Fibroblast of skin of back (primary cell): ENCODE measurements around the gene SULT1A3.
"Not testable (repeated sequence)": the region's sequence is repeated elsewhere in the genome, so short reads cannot be mapped to it uniquely, and the experiment has no call there.

ENCODE experiments used
- DNase-seq: peaks from one replicate; pipeline ENCODE4 v3.0.0-alpha.2; 2013

Gene SULT1A3

DNA sequence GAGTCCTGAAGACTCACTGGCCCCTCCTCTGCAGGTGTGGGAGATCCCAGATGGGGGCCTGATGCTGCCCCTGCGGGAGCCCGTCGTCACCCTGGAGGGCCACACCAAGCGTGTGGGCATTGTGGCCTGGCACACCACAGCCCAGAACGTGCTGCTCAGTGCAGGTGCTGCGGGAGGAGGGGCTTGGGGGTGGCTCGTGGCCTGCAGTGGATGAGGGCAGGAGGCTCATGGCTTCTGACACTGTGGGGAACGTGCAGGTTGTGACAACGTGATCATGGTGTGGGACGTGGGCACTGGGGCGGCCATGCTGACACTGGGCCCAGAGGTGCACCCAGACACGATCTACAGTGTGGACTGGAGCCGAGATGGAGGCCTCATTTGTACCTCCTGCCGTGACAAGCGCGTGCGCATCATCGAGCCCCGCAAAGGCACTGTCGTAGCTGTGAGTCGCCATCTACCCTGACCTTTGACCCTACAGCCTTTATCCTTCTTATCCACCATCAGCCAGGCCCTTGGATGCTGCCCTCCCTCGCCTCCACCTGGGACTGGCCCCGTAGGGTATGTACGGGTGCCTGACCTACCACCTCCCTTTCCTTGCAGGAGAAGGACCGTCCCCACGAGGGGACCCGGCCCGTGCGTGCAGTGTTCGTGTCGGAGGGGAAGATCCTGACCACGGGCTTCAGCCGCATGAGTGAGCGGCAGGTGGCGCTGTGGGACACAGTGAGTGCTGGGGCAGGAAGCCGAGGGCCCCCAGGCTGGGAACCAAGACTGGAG is 12.1 kb upstream of the SULT1A3 start:
- peak; percentile 26 for DNase-seq

DNA sequence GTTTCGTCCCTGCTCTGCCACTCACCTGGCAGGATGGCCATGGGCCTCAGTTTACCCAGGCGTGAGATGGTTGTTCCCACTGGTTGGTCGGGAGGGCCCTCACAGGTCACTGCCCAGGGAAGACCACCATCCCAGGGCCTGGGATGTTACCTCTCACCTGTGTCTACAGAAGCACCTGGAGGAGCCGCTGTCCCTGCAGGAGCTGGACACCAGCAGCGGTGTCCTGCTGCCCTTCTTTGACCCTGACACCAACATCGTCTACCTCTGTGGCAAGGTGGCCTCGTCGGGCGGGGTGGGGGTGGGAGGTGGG is 11.5 kb upstream of the SULT1A3 start:
- no peak for DNase-seq

DNA sequence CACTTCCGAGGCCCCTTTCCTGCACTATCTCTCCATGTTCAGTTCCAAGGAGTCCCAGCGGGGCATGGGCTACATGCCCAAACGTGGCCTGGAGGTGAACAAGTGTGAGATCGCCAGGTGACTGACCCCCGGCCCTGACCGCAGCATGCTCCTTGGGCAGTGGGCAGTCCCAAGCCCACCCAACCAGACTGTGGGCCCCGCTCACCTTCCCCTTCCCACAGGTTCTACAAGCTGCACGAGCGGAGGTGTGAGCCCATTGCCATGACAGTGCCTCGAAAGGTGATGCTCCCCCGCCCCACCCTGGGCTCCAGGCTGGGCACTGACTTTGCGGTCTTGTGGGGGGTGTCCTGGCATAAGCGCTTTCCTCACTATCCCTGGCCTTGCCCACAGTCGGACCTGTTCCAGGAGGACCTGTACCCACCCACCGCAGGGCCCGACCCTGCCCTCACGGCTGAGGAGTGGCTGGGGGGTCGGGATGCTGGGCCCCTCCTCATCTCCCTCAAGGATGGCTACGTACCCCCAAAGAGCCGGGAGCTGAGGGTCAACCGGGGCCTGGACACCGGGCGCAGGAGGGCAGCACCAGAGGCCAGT is 11.0 kb upstream of the SULT1A3 start:
- DNase-seq: no peak

DNA sequence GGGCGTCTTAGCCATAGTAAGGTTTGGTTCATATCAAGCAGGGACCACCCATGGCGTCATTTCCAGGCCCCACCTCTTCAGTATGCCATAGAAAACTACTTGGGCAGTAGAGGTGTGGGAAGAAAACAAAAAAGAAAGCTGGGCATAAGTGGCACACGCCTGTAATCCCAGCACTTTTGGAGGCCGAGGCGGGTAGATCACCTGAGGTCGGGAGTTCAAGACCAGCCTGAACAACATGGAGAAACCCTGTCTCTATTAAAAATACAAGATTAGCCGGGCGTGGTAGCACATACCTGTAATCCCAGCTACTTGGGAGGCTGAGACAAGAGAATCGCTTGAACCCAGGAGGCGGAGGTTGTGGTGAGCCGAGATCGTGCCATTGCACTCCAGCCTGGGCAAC is 7.9 kb upstream of the SULT1A3 start:
- DNase-seq: not testable (repeated sequence)

DNA sequence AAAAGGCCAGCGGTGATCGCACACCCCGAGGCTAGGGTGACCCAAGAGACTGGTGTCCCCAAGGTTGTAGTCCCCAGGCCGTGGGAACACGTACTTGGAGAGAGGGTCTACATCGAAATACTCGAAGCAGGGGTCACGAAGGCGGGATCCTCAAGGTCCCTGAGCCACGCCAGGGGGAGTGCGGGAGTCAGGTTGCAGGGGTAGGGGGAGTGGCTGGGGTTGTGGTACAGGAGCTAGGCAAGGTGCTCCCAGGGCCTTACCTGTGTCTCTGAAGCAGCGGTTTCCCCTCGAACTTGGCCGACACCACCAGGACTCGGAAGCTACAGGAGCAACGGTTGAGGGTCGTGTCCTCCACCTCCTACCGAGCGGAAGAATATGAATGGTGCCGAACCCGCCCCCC is 6.0 kb upstream of the SULT1A3 start:
- not testable (repeated sequence) for DNase-seq

DNA sequence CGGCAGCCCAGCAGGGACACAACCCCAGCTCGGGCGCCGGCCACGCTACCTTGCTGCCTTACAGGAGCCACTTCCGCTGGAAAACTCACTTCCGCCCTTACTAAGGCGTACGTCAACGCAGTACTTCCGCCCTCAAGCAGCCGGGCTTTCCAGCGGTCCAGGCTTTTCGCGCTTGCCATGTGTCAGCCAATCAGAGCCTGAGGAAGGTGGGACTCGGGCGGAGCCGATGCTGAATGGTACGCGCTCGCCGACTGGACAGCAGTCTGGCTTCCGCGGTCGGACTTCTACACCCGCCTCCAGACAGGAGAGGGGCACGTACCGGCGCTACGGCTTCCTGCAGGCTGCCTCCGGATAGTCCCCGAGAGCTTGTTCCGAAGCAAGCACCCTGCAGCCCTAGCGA is 5.4 kb upstream of the SULT1A3 start, which contains the start of the genes BOLA2B and SLX1A:
TSS of gene BOLA2B (minus strand) at position 52 of the 400 bp plus-strand sequence. CDS start 71 bp downstream, outside the sequence.
TSS of gene SLX1A (plus strand) at position 261 of the 400 bp plus-strand sequence. CDS start 210 bp downstream, outside the sequence.
- DNase-seq: not testable (repeated sequence)

DNA sequence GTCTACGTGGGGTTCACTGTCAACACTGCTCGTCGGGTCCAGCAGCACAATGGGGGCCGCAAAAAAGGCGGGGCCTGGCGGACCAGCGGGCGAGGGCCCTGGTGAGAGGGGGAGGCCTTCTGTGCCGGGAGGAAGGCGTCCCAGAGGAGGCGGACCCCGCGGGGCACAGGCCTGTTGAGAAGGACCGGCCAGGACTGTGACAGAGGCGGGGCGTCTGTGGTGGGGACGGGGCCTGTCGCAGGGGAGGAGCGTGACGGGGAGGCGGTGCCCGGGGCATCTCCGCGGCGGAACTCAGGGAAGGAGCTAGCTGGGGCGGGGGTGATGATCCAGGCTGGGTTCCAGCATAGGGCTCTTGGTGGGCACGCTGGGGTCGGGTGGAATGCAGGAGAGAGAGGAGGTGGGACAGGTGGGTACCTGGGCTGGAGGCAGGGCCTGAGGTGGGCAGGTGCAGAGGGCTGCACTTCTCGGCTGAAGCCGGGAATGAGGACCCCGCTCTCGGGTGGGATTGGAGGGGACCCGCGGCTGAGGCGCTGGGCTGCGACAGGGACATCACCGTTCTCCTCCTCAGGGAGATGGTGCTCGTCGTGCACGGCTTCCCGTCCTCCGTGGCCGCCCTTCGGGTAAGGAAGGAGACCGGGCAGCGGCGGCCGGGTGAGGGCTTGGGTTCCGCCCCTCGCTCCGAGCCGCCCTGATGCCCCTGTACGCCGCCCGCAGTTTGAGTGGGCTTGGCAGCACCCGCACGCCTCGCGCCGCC is 4.7 kb upstream of the SULT1A3 start:
- not testable (repeated sequence) for DNase-seq

DNA sequence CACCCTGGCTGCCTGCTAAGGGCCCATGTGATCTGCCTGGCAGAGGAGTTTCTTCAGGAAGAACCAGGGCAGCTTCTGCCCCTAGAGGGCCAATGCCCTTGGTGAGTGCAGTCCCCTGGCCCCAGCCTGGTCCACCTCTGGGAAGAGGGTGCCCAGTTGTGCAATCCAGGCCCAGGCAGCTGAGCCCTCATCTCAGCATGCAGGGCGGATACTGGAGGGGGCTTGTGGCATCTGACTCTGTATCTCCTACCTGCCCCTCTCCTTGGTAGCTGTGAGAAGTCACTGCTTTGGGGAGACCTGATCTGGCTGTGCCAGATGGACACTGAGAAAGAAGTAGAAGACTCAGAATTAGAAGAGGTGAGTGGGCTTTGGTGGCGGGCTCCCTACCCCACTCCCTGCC is 2.1 kb upstream of the SULT1A3 start:
- not testable (repeated sequence) for DNase-seq

DNA sequence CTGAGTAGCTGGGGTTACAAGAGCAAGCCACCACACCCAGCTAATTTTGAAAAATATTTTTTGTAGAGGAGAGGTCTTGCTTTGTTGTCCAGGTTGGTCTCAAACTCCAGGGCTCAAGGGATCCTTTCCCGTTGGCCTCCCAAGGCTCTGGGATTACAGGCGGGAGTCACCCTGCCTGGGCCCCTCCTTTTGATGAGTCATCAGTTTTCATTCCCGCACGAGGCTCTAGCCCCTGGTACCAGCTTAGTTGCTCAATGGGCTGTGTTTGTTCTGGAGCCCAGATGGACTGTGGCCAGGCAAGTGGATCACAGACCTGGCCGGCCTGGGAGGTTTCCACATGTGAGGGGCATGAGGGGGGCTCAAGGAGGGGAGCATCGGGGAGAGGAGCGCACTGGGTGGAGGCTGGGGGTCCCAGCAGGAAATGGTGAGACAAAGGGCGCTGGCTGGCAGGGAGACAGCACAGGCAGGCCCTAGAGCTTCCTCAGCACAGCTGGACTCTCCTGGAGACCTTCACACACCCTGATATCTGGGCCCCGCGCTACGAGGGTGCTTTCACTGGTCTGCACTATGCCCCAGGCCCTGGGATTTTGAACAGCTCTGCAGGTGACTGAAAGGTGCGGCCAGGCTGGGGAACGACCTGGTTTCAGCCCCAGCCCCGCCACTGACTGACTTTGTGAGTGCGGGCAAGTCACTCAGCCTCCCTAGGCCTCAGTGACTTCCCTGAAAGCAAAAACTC is 721 bp downstream of the SULT1A3 start:
- DNase-seq: not testable (repeated sequence)

DNA sequence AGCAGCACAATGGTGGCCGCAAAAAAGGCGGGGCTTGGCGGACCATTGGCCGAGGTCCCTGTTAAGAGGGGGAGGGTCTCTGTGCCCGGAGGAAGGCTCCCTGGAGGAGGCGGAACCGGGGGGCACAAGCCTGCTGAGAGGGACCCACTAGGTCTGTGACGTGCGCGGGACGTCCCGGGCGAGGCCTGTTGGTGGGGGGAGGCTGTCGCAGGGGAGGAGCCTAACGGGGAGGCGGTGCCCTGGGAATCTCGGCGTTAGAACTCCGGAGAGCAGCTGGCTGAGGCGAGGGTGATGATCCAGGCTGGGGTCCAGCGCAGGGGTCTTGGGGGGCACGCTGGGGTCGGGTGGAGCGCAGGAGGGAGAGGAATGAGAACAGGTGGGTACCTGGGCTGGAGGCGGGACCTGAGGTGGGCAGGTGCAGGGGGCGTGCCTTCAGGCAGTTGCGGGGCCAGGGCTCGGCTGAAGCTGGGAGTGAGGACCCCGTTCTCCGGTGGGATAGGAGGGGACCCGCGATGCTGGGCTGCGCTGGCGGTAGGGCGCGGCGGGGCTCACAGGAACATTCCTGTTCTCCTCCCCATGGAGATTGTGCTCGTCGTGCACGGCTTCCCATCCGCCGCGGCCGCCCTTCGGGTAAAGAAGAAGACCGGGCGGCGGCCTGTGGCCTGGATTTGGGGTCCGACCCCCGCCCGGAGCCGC is 6.6 kb downstream of the SULT1A3 start:
- not testable (repeated sequence) for DNase-seq

DNA sequence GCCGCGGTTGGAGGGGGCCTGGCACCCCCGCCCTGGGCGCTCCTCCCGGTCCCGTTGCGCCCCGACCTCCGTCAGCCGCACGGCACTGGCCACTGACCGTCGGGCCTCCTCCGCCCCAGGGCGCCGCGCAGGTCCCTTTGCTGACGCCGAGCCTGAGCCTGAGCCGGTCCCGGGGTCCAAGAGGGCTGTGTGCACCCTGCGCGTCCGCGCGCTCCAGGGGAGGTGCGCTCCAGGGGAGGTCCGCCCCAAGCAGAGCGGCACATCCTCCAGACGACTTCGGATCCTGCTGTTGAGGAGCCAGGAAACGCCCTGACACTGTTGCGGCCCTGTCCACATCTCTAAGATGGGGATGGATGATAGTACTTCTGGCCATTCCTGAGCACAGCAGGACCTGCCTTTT is 7.2 kb downstream of the SULT1A3 start:
- DNase-seq: not testable (repeated sequence)

DNA sequence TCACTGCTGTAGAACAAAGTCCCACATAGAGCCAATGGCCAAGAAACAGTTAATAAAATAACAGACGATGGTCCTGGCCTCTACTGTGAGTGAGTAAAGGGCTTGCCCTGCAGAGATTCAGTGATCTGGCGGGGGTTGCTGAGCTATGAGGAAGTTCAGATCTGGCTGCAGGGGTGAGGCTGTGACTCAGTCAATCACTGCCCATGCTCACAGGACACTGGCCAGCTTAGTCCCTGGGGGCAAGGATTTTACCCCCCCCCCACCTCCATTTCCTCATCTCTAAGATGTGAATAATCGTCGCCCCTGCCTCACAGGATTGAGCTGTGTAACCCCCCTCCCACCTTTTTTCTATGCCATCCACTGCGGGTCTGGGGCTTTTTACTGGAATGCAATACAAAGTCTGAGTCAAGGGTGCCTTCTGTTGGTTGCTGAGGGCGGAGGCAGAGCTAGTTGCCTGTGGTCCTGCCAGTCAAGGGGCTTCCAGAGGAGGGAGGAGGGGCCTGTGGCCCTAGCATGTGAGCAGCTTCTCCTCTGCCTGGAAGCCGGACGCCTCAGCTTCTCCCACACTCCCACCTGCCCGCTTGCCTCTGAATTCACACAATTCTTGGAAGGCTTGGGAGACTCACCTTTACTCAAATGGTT is 8.1 kb downstream of the SULT1A3 start:
- not testable (repeated sequence) for DNase-seq

DNA sequence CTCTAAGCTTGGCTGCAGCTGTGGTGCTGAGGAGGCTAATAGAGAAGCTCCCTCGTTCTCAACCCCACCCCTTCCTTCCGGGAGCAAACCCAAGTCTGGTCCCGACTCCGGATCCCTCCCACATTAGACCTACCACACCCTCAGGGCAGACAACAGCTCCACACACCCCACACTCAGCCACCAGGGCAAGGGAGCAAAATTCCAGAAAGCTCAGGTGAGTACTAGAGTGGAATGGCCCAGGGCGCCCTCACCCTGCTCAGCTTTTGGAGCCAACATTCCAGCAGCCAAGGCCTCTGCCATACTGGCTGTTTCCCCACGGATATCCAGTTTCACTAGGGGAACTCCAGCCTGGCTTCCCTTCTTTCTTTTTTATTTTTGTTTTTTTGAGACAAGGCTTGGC is 10.0 kb downstream of the SULT1A3 start:
- not testable (repeated sequence) for DNase-seq

DNA sequence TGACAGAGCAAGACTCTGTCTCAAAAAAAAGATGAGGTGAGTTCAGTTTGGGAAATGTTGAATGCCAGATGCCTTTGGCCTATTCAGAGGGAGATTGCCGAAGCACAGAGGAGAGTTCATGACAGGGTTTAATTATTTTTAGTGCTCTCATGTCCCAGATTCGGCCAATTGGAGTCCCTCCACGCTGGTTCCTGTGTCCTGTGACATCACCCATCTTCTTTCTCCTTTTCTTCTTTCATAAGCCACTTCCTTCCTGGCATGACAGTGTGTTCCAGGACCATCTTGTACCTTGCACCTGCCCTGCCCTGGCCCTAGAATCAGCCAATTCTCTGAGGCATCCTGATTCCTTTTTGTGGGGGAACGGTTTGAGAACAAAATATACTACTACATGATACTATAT is 12.4 kb downstream of the SULT1A3 start:
- not testable (repeated sequence) for DNase-seq

DNA sequence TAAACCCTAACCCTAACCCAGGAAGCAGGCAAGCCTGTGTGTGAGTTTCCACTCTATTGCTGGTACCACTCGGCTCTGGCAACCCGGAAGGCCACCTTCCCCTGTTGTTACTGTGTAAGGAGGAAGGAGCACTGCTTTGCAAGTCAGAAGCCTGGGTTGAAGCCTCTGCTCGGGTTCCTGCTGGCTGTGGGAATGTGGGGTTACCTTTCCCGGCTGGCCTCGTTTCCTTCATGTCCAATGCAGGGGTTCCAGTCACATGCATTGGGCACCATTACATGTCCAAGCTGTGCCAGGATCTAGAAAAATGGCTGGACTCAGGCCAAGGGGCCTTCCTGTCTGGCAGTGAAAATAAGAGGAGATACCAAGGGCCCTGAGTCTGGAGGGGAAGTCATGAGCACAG is 18.0 kb downstream of the SULT1A3 start:
- not testable (repeated sequence) for DNase-seq

DNA sequence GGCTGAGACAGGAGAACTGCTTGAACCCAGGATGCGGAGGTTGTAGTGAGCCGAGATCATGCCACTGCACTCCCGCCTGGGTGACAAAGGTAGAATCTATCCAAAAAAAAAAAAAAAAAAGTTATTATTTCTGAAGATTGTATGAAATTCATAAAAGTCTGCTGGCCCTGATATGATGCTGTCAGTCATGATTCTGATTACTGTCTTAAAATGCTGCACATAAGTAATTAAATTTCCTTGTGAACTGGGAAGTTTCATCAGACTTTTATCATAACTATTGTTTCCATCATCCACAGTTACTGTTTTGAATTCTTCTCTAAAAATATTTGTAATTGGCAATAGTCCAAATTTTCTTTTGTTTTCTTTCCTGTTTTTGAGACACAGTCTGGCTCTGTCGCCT is 49.3 kb downstream of the SULT1A3 start, which contains the start of gene NPIPB13:
TSS of gene NPIPB13 (minus strand) at position 101 of the 400 bp plus-strand sequence. CDS start 2,906 bp downstream, outside the sequence.
- not testable (repeated sequence) for DNase-seq
